GM18870 (cell line): ENCODE data around the gene RPTOR.

Experiments
- ATAC-seq: cut with Tn5 transposase; IDR thresholded peaks from one replicate; pipeline ENCODE4 v1.9.1; 2021; ENCODE audit warnings: moderate library complexity; ENCODE audit not compliant: unreplicated experiment

Gene RPTOR

GRCh38 chr17:80640366-80641084, 95.9 kb downstream of the RPTOR start:
- ATAC-seq: no peak

- ATAC-seq: no peak
Observed at GRCh38 chr17:80643326-80644099, 98.9 kb downstream of the RPTOR start.

GRCh38 chr17:80644536-80644935, 99.9 kb downstream of the RPTOR start:
- no peak for ATAC-seq

- ATAC-seq: no peak
Observed at GRCh38 chr17:80645706-80646325, 101.2 kb downstream of the RPTOR start.

GRCh38 chr17:80646328-80646727, 101.7 kb downstream of the RPTOR start:
- ATAC-seq: no peak

- ATAC-seq: no peak
Observed at GRCh38 chr17:80647746-80648145, 103.1 kb downstream of the RPTOR start.

GRCh38 chr17:80649200-80649644, 104.6 kb downstream of the RPTOR start:
- no peak for ATAC-seq

GRCh38 chr17:80649672-80650330, 105.2 kb downstream of the RPTOR start:
- no peak for ATAC-seq

GRCh38 chr17:80650331-80650672, 105.7 kb downstream of the RPTOR start:
- ATAC-seq: no peak

- ATAC-seq: no peak
Observed at GRCh38 chr17:80650751-80651518, 106.3 kb downstream of the RPTOR start.

GRCh38 chr17:80652756-80653330, 108.2 kb downstream of the RPTOR start:
- ATAC-seq: no peak

GRCh38 chr17:80653856-80654255, 109.2 kb downstream of the RPTOR start:
- no peak for ATAC-seq

GRCh38 chr17:80655608-80656007, 111.0 kb downstream of the RPTOR start:
- ATAC-seq: no peak

GRCh38 chr17:80656590-80656989, 112.0 kb downstream of the RPTOR start:
- ATAC-seq: no peak

GRCh38 chr17:80657561-80657960, 112.9 kb downstream of the RPTOR start:
- ATAC-seq: no peak

- ATAC-seq: no peak
Observed at GRCh38 chr17:80658821-80659220, 114.2 kb downstream of the RPTOR start.

GRCh38 chr17:80659651-80660050, 115.0 kb downstream of the RPTOR start:
- ATAC-seq: no peak

- no peak for ATAC-seq
Observed at GRCh38 chr17:80660527-80661198, 116.0 kb downstream of the RPTOR start.

GRCh38 chr17:80662557-80662956, 117.9 kb downstream of the RPTOR start:
- no peak for ATAC-seq

GRCh38 chr17:80663781-80664206, 119.2 kb downstream of the RPTOR start:
- ATAC-seq: no peak
